Cardiac muscle cell (in vitro differentiated cells and primary cell): ENCODE data around the gene FGFR1OP2. TPM values are rescaled to one million over a fixed set of nuclear protein-coding genes. Genes with fewer than 3 reads are reported as not detected.

Experiments
- DNase-seq, 2 donors: peaks; one replicate each; pipeline versions ENCODE4 v3.0.0 to v3.0.0-alpha.2; 2010 to 2017; ENCODE audit warnings: low read depth in 1 of 2, low spot score in 1 of 2
- H3K27ac ChIP-seq: fragments of 200-600 bp; sonication (generic); 2 replicates; pipeline ENCODE4 v1.5.1; 2016
- H3K27me3 ChIP-seq: fragments of 200-600 bp; sonication (generic); 2 replicates; pipeline ENCODE4 v1.6.0; 2016; ENCODE audit warnings: control low read depth
- H3K36me3 ChIP-seq: fragments of 200-600 bp; sonication (generic); 2 replicates; pipeline ENCODE4 v1.5.1; 2016; ENCODE audit warnings: control low read depth
- H3K4me1 ChIP-seq: fragments of 200-600 bp; sonication (generic); 2 replicates; pipeline ENCODE4 v1.8.1; 2017; ENCODE audit warnings: low read depth, mild to moderate bottlenecking, mixed run types
- H3K4me3 ChIP-seq: fragments of 200-600 bp; sonication (generic); 2 replicates; pipeline ENCODE4 v1.5.1; 2016; ENCODE audit warnings: mild to moderate bottlenecking
- H3K9me3 ChIP-seq: fragments of 200-600 bp; sonication (generic); 2 replicates; pipeline ENCODE4 v1.5.1; 2017; ENCODE audit warnings: low read depth, mild to moderate bottlenecking, control low read depth
- polyA plus RNA-seq: library from polyadenylated mRNA; unstranded; fragments of >200 nt; fragmentation: Nextera tagmentation; extraction: Ambion mirVana; gene quantifications from 2 replicates; pipeline ENCODE4 v1.2.1, GENCODE V29; 2016
- total RNA-seq: library from RNA; depleted of rRNA; stranded (reverse); fragments of >200 nt; gene quantifications from 2 replicates; pipeline ENCODE4 v1.2.3, GENCODE V29; 2016
- TF ChIP-seq, protein P1 (sequence below): IDR thresholded peaks from 2 replicates; pipeline ENCODE4 v1.5.1; 2012; ENCODE audit warnings: low read depth, mild to moderate bottlenecking, low read length

The FGFR1OP2 gene
- total and polyA plus RNA-seq, 2 experiments from 2014 or later = 27.4 to 59.1 TPM

DNA sequence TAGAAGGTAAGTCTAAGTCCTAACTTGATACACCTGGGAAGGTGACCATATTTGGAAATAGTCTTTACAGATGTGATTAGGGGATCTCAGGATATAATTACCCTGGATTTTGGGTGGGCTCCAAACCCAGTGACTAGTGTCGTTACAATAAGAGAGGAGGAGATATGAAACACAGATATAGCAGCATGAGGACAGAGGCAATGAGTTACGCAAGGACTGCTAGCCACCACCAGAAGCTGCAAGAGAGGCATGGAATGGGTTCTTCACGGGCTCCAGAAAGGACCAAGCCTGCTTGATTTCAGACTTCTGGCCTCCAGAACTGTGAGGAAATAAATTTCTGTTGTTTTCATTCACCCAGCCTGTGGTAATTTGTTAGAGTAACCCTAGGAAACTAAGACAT, 28.6 kb downstream of the FGFR1OP2 start:
- no peaks in the 10 kb centered on the region for H3K4me1 ChIP-seq
- H3K9me3 ChIP-seq = no peaks in the 10 kb centered on the region
- no peak overlapping the region for H3K27ac ChIP-seq
- TF ChIP-seq, protein P1, sequence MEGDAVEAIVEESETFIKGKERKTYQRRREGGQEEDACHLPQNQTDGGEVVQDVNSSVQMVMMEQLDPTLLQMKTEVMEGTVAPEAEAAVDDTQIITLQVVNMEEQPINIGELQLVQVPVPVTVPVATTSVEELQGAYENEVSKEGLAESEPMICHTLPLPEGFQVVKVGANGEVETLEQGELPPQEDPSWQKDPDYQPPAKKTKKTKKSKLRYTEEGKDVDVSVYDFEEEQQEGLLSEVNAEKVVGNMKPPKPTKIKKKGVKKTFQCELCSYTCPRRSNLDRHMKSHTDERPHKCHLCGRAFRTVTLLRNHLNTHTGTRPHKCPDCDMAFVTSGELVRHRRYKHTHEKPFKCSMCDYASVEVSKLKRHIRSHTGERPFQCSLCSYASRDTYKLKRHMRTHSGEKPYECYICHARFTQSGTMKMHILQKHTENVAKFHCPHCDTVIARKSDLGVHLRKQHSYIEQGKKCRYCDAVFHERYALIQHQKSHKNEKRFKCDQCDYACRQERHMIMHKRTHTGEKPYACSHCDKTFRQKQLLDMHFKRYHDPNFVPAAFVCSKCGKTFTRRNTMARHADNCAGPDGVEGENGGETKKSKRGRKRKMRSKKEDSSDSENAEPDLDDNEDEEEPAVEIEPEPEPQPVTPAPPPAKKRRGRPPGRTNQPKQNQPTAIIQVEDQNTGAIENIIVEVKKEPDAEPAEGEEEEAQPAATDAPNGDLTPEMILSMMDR = no peak
- peaks cover 9% of the 10 kb centered on the region for H3K36me3 ChIP-seq
- no peak for DNase-seq
- H3K27me3 ChIP-seq = no peaks in the 10 kb centered on the region
- H3K4me3 ChIP-seq = no peak overlapping the region

- H3K9me3 ChIP-seq = no peaks in the 10 kb centered on the region
- H3K4me3 ChIP-seq = no peak overlapping the region
- DNase-seq = no peak
- no peak overlapping the region for H3K27ac ChIP-seq
- TF ChIP-seq, protein P1 = no peak
- H3K4me1 ChIP-seq = no peaks in the 10 kb centered on the region
- no peaks in the 10 kb centered on the region for H3K27me3 ChIP-seq
- peaks cover 8% of the 10 kb centered on the region for H3K36me3 ChIP-seq
Measured at GRCh38 chr12:26970136-26970535, 31.9 kb downstream of the FGFR1OP2 start.

DNA sequence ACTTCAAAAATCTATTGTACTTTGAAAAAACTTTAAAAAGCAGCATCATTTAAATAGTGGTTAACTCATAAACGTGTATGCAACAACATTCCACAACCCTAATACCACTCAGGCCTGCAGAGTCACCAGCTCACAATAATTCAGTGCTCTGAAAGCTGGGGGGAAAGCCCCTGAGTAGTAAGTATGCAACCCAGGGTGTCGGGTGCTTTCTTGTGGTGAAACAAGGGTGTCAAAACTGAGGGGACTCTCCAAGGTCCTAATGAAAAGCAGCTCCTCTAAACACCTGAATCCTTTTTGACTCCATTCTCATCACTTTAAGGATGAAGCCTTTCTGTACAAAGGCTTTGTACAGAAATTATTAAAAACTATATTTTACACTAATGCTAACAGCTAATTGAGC, 33.7 kb downstream of the FGFR1OP2 start:
- H3K4me3 ChIP-seq = no peak overlapping the region
- no peaks in the 10 kb centered on the region for H3K4me1 ChIP-seq
- H3K36me3 ChIP-seq = peaks cover 5% of the 10 kb centered on the region
- H3K27ac ChIP-seq = no peak overlapping the region
- no peaks in the 10 kb centered on the region for H3K9me3 ChIP-seq
- H3K27me3 ChIP-seq = no peaks in the 10 kb centered on the region
- TF ChIP-seq, protein P1 = no peak
- no peak for DNase-seq

DNA sequence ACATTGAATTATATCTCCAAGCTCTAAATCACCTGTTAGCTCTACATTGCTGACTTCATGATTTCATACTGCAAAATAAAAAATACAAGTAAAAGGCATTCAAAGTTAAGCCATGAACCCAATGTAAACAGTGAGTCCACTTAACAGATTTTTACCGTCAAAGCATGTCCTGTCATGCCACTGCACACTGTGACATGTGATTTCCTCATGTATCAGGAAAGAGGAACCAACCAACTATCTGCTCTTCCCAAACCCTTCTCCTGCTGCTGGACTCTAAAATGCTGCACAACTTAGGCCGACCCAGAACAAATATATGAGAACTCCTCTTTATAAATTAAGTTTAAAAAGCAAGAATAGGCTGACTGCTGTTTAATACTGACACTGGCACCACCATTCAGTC, 38.4 kb downstream of the FGFR1OP2 start:
- H3K27me3 ChIP-seq = no peaks in the 10 kb centered on the region
- H3K4me1 ChIP-seq = no peaks in the 10 kb centered on the region
- DNase-seq = no peak
- no peaks in the 10 kb centered on the region for H3K9me3 ChIP-seq
- TF ChIP-seq, protein P1 = no peak
- no peak overlapping the region for H3K27ac ChIP-seq
- peaks cover 5% of the 10 kb centered on the region for H3K36me3 ChIP-seq
- no peak overlapping the region for H3K4me3 ChIP-seq

GRCh38 chr12:26978801-26979200, 40.5 kb downstream of the FGFR1OP2 start:
- no peak for DNase-seq
- no peaks in the 10 kb centered on the region for H3K4me1 ChIP-seq
- no peak overlapping the region for H3K27ac ChIP-seq
- H3K36me3 ChIP-seq = no peaks in the 10 kb centered on the region
- no peak overlapping the region for H3K4me3 ChIP-seq
- H3K9me3 ChIP-seq = no peaks in the 10 kb centered on the region
- TF ChIP-seq, protein P1 = no peak
- H3K27me3 ChIP-seq = no peaks in the 10 kb centered on the region

- no peak for DNase-seq
- Histone ChIP-seq H3K27me3 (no peaks in the 10 kb centered on the region), H3K27ac (no peak overlapping the region), H3K9me3 (no peaks in the 10 kb centered on the region), H3K36me3 (no peaks in the 10 kb centered on the region), H3K4me1 (no peaks in the 10 kb centered on the region), H3K4me3 (no peak overlapping the region)
- TF ChIP-seq, protein P1 = no peak
Measured at GRCh38 chr12:26979733-26980132, 41.5 kb downstream of the FGFR1OP2 start.
